Parathyroid adenoma (tissue), 2 donors: ENCODE data around the gene B4GALNT4.
"Not testable (repeated sequence)": the region's sequence is repeated elsewhere in the genome, so short reads cannot be mapped to it uniquely, and the experiment has no call there.

Source experiments
- H2AFZ ChIP-seq: fragments of 300-600 bp; sonication (generic); one replicate; pipeline ENCODE4 v1.7.0; 2017; ENCODE audit warnings: antibody characterized with exemption, mild to moderate bottlenecking
- H3K27ac ChIP-seq: fragments of 300-600 bp; sonication (generic); one replicate; pipeline ENCODE4 v1.7.0; 2017
- H3K27me3 ChIP-seq: fragments of 300-600 bp; sonication (generic); one replicate; pipeline ENCODE4 v1.7.0; 2017; ENCODE audit warnings: low read length; ENCODE audit not compliant: control insufficient read depth, insufficient read depth
- H3K36me3 ChIP-seq: fragments of 300-600 bp; sonication (generic); one replicate; pipeline ENCODE4 v1.7.0; 2017; ENCODE audit warnings: low read length; ENCODE audit not compliant: control insufficient read depth, insufficient read depth
- H3K4me1 ChIP-seq: fragments of 300-600 bp; sonication (generic); one replicate; pipeline ENCODE4 v1.7.0; 2017; ENCODE audit warnings: control low read depth
- H3K4me2 ChIP-seq: fragments of 300-600 bp; sonication (generic); one replicate; pipeline ENCODE4 v1.7.0; 2017; ENCODE audit warnings: low read length
- H3K4me3 ChIP-seq: fragments of 300-600 bp; sonication (generic); one replicate; pipeline ENCODE4 v1.7.0; 2017; ENCODE audit warnings: low read depth, low read length
- H3K79me2 ChIP-seq: fragments of 300-600 bp; sonication (generic); one replicate; pipeline ENCODE4 v1.7.0; 2017; ENCODE audit warnings: control low read depth
- H3K9ac ChIP-seq: fragments of 300-600 bp; sonication (generic); one replicate; pipeline ENCODE4 v1.7.0; 2017; ENCODE audit warnings: mild to moderate bottlenecking
- H3K9me3 ChIP-seq: fragments of 300-600 bp; sonication (generic); one replicate; pipeline ENCODE4 v1.7.0; 2017; ENCODE audit warnings: low read length; ENCODE audit not compliant: control insufficient read depth
- CTCF ChIP-seq: fragments of 300-600 bp; sonication (generic); IDR thresholded peaks from one replicate; pipeline ENCODE4 v1.7.0; 2017; ENCODE audit warnings: antibody characterized with exemption, mild to moderate bottlenecking
- donor health status: primary hyperparathyroidism.

The B4GALNT4 gene

GRCh38 chr11:359181-359714 is 10.1 kb upstream of the B4GALNT4 start:
- Histone ChIP-seq H3K9me3 (no peaks in the 10 kb centered on the region), H3K9ac (no peak overlapping the region), H2AFZ (no peak overlapping the region), H3K79me2 (no peaks in the 10 kb centered on the region), H3K4me1 (no peaks in the 10 kb centered on the region), H3K27ac (no peak overlapping the region), H3K27me3 (no peaks in the 10 kb centered on the region), H3K4me3 (no peak overlapping the region), H3K36me3 (no peaks in the 10 kb centered on the region), H3K4me2 (no peak overlapping the region)
- TF ChIP-seq CTCF = no peak

GRCh38 chr11:360326-361280 is 8.7 kb upstream of the B4GALNT4 start:
- Histone ChIP-seq H3K79me2 (no peaks in the 10 kb centered on the region), H3K9ac (no peak overlapping the region), H3K27me3 (no peaks in the 10 kb centered on the region), H2AFZ (no peak overlapping the region), H3K36me3 (no peaks in the 10 kb centered on the region), H3K4me3 (no peak overlapping the region), H3K4me2 (no peak overlapping the region), H3K27ac (no peak overlapping the region), H3K4me1 (no peaks in the 10 kb centered on the region), H3K9me3 (no peaks in the 10 kb centered on the region)
- TF ChIP-seq CTCF = no peak

- Histone ChIP-seq H3K27me3 (no peaks in the 10 kb centered on the region), H3K4me3 (no peak overlapping the region)
These were observed 6.5 kb upstream of the B4GALNT4 start for GRCh38 chr11:362642-363442.

GRCh38 chr11:363443-363805 is 5.9 kb upstream of the B4GALNT4 start:
- not testable (repeated sequence) for H2AFZ ChIP-seq, H3K79me2 ChIP-seq, H3K9ac ChIP-seq, H3K27me3 ChIP-seq, H3K27ac ChIP-seq, H3K36me3 ChIP-seq, H3K4me2 ChIP-seq, H3K9me3 ChIP-seq, H3K4me3 ChIP-seq, H3K4me1 ChIP-seq

More at GRCh38 chr11:362642-363442, 6.5 kb upstream of the B4GALNT4 start:
- H3K79me2 ChIP-seq = no peaks in the 10 kb centered on the region
- no peaks in the 10 kb centered on the region for H3K9me3 ChIP-seq
- no peak for TF ChIP-seq CTCF
- H3K4me1 ChIP-seq = no peaks in the 10 kb centered on the region
- no peaks in the 10 kb centered on the region for H3K36me3 ChIP-seq
- H2AFZ ChIP-seq = no peak overlapping the region
- no peak overlapping the region for H3K4me2 ChIP-seq
- H3K9ac ChIP-seq = no peak overlapping the region
- no peak overlapping the region for H3K27ac ChIP-seq
